Measurements from ENCODE around the gene FMNL2.

The FMNL2 gene

GRCh38 chr2:152466041-152466440, 131.1 kb downstream of the FMNL2 start:
- no peak for ATAC-seq (ENCODE audit: insufficient read depth, low read depth)
- Histone ChIP-seq H3K36me3 (ENCODE audit: insufficient read depth, low read length) (no peaks in the 10 kb centered on the region), H3K9me3 (ENCODE audit: insufficient read depth, low read length, severe bottlenecking) (no peaks in the 10 kb centered on the region), H3K27ac (ENCODE audit: low read length) (no peak overlapping the region), H3K27me3 (ENCODE audit: insufficient read depth, low read length, poor library complexity) (peaks cover 3% of the 10 kb centered on the region), H2AFZ (ENCODE audit: low read depth, low read length) (no peak overlapping the region), H3K4me2 (ENCODE audit: insufficient read depth, low read length) (no peak overlapping the region), H3K4me1 (ENCODE audit: insufficient read depth, low read length) (no peaks in the 10 kb centered on the region), H3K4me3 (ENCODE audit: low read depth in 1 of 2, low read length in 2 of 2) (no peak overlapping the region), H3K79me2 (ENCODE audit: insufficient read depth, low read length) (no peaks in the 10 kb centered on the region), H4K20me1 (ENCODE audit: insufficient read depth, low read length) (no peaks in the 10 kb centered on the region), H3K9ac (ENCODE audit: low read depth, low read length) (no peak overlapping the region)
- no peak for DNase-seq
- TF ChIP-seq EZH2 (IDR thresholded peaks at IDR 0.05; ENCODE audit: borderline replicate concordance, low read depth, low read length, severe bottlenecking): no peak
- TF ChIP-seq, protein P1, sequence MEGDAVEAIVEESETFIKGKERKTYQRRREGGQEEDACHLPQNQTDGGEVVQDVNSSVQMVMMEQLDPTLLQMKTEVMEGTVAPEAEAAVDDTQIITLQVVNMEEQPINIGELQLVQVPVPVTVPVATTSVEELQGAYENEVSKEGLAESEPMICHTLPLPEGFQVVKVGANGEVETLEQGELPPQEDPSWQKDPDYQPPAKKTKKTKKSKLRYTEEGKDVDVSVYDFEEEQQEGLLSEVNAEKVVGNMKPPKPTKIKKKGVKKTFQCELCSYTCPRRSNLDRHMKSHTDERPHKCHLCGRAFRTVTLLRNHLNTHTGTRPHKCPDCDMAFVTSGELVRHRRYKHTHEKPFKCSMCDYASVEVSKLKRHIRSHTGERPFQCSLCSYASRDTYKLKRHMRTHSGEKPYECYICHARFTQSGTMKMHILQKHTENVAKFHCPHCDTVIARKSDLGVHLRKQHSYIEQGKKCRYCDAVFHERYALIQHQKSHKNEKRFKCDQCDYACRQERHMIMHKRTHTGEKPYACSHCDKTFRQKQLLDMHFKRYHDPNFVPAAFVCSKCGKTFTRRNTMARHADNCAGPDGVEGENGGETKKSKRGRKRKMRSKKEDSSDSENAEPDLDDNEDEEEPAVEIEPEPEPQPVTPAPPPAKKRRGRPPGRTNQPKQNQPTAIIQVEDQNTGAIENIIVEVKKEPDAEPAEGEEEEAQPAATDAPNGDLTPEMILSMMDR (IDR thresholded peaks at IDR 0.05; ENCODE audit: borderline replicate concordance, extremely low read depth, low read length, poor library complexity, severe bottlenecking): no peak

GRCh38 chr2:152466980-152467676, 132.2 kb downstream of the FMNL2 start:
- peaks cover 3% of the 10 kb centered on the region for H3K27me3 ChIP-seq (ENCODE audit: insufficient read depth, low read length, poor library complexity)
- DNase-seq: no peak
- TF ChIP-seq EZH2 (IDR thresholded peaks at IDR 0.05; ENCODE audit: borderline replicate concordance, low read depth, low read length, severe bottlenecking): no peak
- no peaks in the 10 kb centered on the region for H3K36me3 ChIP-seq (ENCODE audit: insufficient read depth, low read length)
- no peak overlapping the region for H3K9ac ChIP-seq (ENCODE audit: low read depth, low read length)
- H3K4me3 ChIP-seq (ENCODE audit: low read depth in 1 of 2, low read length in 2 of 2): no peak overlapping the region
- H3K79me2 ChIP-seq (ENCODE audit: insufficient read depth, low read length): no peaks in the 10 kb centered on the region
- no peak for ATAC-seq (ENCODE audit: insufficient read depth, low read depth)
- H3K4me1 ChIP-seq (ENCODE audit: insufficient read depth, low read length): no peaks in the 10 kb centered on the region
- H3K9me3 ChIP-seq (ENCODE audit: insufficient read depth, low read length, severe bottlenecking): no peaks in the 10 kb centered on the region
- no peaks in the 10 kb centered on the region for H4K20me1 ChIP-seq (ENCODE audit: insufficient read depth, low read length)
- no peak overlapping the region for H2AFZ ChIP-seq (ENCODE audit: low read depth, low read length)
- no peak overlapping the region for H3K27ac ChIP-seq (ENCODE audit: low read length)
- no peak overlapping the region for H3K4me2 ChIP-seq (ENCODE audit: insufficient read depth, low read length)

DNA sequence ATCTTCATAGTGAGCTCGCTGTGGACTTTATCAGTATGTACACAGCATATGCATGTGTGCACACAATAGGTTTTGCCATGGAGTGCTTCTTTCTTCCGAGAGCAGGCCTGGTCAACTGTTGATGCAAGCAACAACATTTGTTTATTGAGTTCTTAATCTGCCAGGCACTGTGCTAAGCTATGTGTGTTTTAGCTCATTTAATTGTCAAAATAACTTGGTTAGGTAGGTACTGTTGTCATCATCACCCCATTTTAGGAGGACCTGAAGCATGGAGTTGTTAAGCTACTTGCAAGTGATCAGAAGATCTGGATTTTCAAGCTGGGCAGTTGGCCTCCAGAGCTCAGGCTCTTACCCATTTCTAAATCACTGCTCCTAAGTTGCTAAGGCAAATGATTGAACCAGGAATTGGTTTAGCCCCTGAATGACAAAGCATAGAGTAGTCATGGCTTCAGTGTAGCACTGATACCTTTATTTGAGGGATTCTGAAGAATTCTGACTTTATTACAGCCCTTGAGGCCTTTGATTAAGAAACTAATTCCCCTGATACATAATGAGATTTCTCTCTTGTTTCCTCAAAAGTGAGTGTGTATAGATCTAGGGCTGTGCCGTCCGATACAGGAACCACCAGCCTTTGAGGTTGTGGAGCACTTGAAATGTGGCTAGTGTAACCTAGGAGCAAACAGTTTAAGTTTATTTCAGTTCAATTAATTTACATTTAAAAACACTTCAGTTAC, 132.9 kb downstream of the FMNL2 start:
- Histone ChIP-seq H3K79me2 (ENCODE audit: insufficient read depth, low read length) (no peaks in the 10 kb centered on the region), H3K9ac (ENCODE audit: low read depth, low read length) (no peak overlapping the region), H3K27me3 (ENCODE audit: insufficient read depth, low read length, poor library complexity) (peaks cover 3% of the 10 kb centered on the region), H3K4me2 (ENCODE audit: insufficient read depth, low read length) (no peak overlapping the region), H3K4me3 (ENCODE audit: low read depth in 1 of 2, low read length in 2 of 2) (no peak overlapping the region), H3K4me1 (ENCODE audit: insufficient read depth, low read length) (no peaks in the 10 kb centered on the region), H3K27ac (ENCODE audit: low read length) (no peak overlapping the region), H4K20me1 (ENCODE audit: insufficient read depth, low read length) (no peaks in the 10 kb centered on the region), H3K9me3 (ENCODE audit: insufficient read depth, low read length, severe bottlenecking) (no peaks in the 10 kb centered on the region), H3K36me3 (ENCODE audit: insufficient read depth, low read length) (no peaks in the 10 kb centered on the region), H2AFZ (ENCODE audit: low read depth, low read length) (no peak overlapping the region)
- ATAC-seq (ENCODE audit: insufficient read depth, low read depth) (no peak), DNase-seq (no peak)
- no peak for TF ChIP-seq EZH2 (IDR thresholded peaks at IDR 0.05; ENCODE audit: borderline replicate concordance, low read depth, low read length, severe bottlenecking)
- TF ChIP-seq, protein P1 (IDR thresholded peaks at IDR 0.05; ENCODE audit: borderline replicate concordance, extremely low read depth, low read length, poor library complexity, severe bottlenecking): no peak
